Measurements from ENCODE around the gene TMEM150B. TPM values are rescaled to one million over a fixed set of nuclear protein-coding genes. Genes with fewer than 3 reads are reported as not detected.
A peak's percentile ranks its signal among the peaks of the same experiment; 100 is the strongest.

The TMEM150B gene
- under 1 TPM in 1 of 2 donors, not detected in 1; 0.12 TPM for polyA plus RNA-seq

- Histone ChIP-seq H3K36me3 (ENCODE audit: control insufficient read depth in 2 of 2, insufficient read depth in 2 of 2, low read length in 1 of 2) (no peaks in the 10 kb centered on the region), H3K27ac (ENCODE audit: low read depth in 2 of 2, low read length in 1 of 2) (no peak within 1 kb of the TSS), H3K9me3 (ENCODE audit: control insufficient read depth in 2 of 2, insufficient read depth in 1 of 2, low read depth in 1 of 2, low read length in 1 of 2) (no peaks in the 10 kb centered on the region), H3K27me3 (ENCODE audit: control insufficient read depth in 1 of 2, insufficient read depth in 2 of 2, low read length in 2 of 2) (no peaks in the 10 kb centered on the region), H3K4me1 (ENCODE audit: control insufficient read depth in 2 of 2, insufficient read depth in 2 of 2, low read length in 1 of 2) (peaks cover 0 to 1% of the 10 kb centered on the region in 2 donors), H3K4me3 (ENCODE audit: low read depth in 1 of 2, low read length in 2 of 2) (no peak within 1 kb of the TSS)
- WGBS, 2 donors, result 76 to 81% methylated on average over 14 of the region's 14 CpGs
Measured at GRCh38 chr19:55325172-55325571, at the start of gene TMEM150B. TMEM150B (minus strand) TSS chr19:55325341; CDS start chr19:55321036, 4,305 bp downstream.

GRCh38 chr19:55373993-55374757 is 49.0 kb upstream of the TMEM150B start:
- Histone ChIP-seq H3K36me3 (ENCODE audit: control insufficient read depth in 2 of 2, insufficient read depth in 2 of 2, low read length in 1 of 2) (no peaks in the 10 kb centered on the region), H3K4me3 (ENCODE audit: low read depth in 1 of 2, low read length in 2 of 2) (no peak overlapping the region), H3K27me3 (ENCODE audit: control insufficient read depth in 1 of 2, insufficient read depth in 2 of 2, low read length in 2 of 2) (peaks cover 0 to 30% of the 10 kb centered on the region in 2 donors), H3K4me1 (ENCODE audit: control insufficient read depth in 2 of 2, insufficient read depth in 2 of 2, low read length in 1 of 2) (peaks cover 0 to 10% of the 10 kb centered on the region in 2 donors), H3K9me3 (ENCODE audit: control insufficient read depth in 2 of 2, insufficient read depth in 1 of 2, low read depth in 1 of 2, low read length in 1 of 2) (no peaks in the 10 kb centered on the region), H3K27ac (ENCODE audit: low read depth in 2 of 2, low read length in 1 of 2) (no peak overlapping the region)
- WGBS, 2 donors, result 10 to 17% methylated on average over 25 to 31 of the region's 31 CpGs

- Histone ChIP-seq H3K36me3 (ENCODE audit: control insufficient read depth in 2 of 2, insufficient read depth in 2 of 2, low read length in 1 of 2) (no peaks in the 10 kb centered on the region), H3K4me1 (ENCODE audit: control insufficient read depth in 2 of 2, insufficient read depth in 2 of 2, low read length in 1 of 2) (peaks cover 0 to 13% of the 10 kb centered on the region in 2 donors), H3K9me3 (ENCODE audit: control insufficient read depth in 2 of 2, insufficient read depth in 1 of 2, low read depth in 1 of 2, low read length in 1 of 2) (no peaks in the 10 kb centered on the region), H3K27me3 (ENCODE audit: control insufficient read depth in 1 of 2, insufficient read depth in 2 of 2, low read length in 2 of 2) (peaks cover 0 to 36% of the 10 kb centered on the region in 2 donors), H3K4me3 (ENCODE audit: low read depth in 1 of 2, low read length in 2 of 2) (no peak overlapping the region), H3K27ac (ENCODE audit: low read depth in 2 of 2, low read length in 1 of 2) (no peak overlapping the region)
- 44 to 48% methylated on average over 8 to 9 of the region's 9 CpGs for WGBS, 2 donors
Measured at GRCh38 chr19:55373306-55373992, 48.3 kb upstream of the TMEM150B start.

GRCh38 chr19:55372316-55373081 is 47.4 kb upstream of the TMEM150B start:
- no peak overlapping the region for H3K27ac ChIP-seq (ENCODE audit: low read depth in 2 of 2, low read length in 1 of 2)
- H3K4me1 ChIP-seq (ENCODE audit: control insufficient read depth in 2 of 2, insufficient read depth in 2 of 2, low read length in 1 of 2), result peaks cover 0 to 13% of the 10 kb centered on the region in 2 donors
- WGBS, 2 donors, result 37 to 41% methylated on average over 24 of the region's 24 CpGs
- no peaks in the 10 kb centered on the region for H3K36me3 ChIP-seq (ENCODE audit: control insufficient read depth in 2 of 2, insufficient read depth in 2 of 2, low read length in 1 of 2)
- no peak overlapping the region for H3K4me3 ChIP-seq (ENCODE audit: low read depth in 1 of 2, low read length in 2 of 2)
- H3K27me3 ChIP-seq (ENCODE audit: control insufficient read depth in 1 of 2, insufficient read depth in 2 of 2, low read length in 2 of 2), result peaks cover 0 to 36% of the 10 kb centered on the region in 2 donors
- H3K9me3 ChIP-seq (ENCODE audit: control insufficient read depth in 2 of 2, insufficient read depth in 1 of 2, low read depth in 1 of 2, low read length in 1 of 2), result no peaks in the 10 kb centered on the region

GRCh38 chr19:55370305-55370988 is 45.3 kb upstream of the TMEM150B start, which contains the start of gene IL11:
IL11 (minus strand) TSS chr19:55370463; CDS start chr19:55370310, 153 bp downstream.
- 9 to 16% methylated on average over 23 to 32 of the region's 32 CpGs for WGBS, 2 donors
- no peaks in the 10 kb centered on the region for H3K36me3 ChIP-seq (ENCODE audit: control insufficient read depth in 2 of 2, insufficient read depth in 2 of 2, low read length in 1 of 2)
- no peak within 1 kb of the TSS for H3K27ac ChIP-seq (ENCODE audit: low read depth in 2 of 2, low read length in 1 of 2)
- H3K4me1 ChIP-seq (ENCODE audit: control insufficient read depth in 2 of 2, insufficient read depth in 2 of 2, low read length in 1 of 2), result peaks cover 0 to 6% of the 10 kb centered on the region in 2 donors
- H3K27me3 ChIP-seq (ENCODE audit: control insufficient read depth in 1 of 2, insufficient read depth in 2 of 2, low read length in 2 of 2), result peaks cover 0 to 36% of the 10 kb centered on the region in 2 donors
- H3K9me3 ChIP-seq (ENCODE audit: control insufficient read depth in 2 of 2, insufficient read depth in 1 of 2, low read depth in 1 of 2, low read length in 1 of 2), result no peaks in the 10 kb centered on the region
- H3K4me3 ChIP-seq (ENCODE audit: low read depth in 1 of 2, low read length in 2 of 2), result peak within 1 kb of the TSS in 1 of 2 donors; percentile 0

GRCh38 chr19:55369653-55370304 is 44.6 kb upstream of the TMEM150B start:
- no peak overlapping the region for H3K27ac ChIP-seq (ENCODE audit: low read depth in 2 of 2, low read length in 1 of 2)
- H3K4me3 ChIP-seq (ENCODE audit: low read depth in 1 of 2, low read length in 2 of 2), result peak overlapping the region in 1 of 2 donors; percentile 0
- no peaks in the 10 kb centered on the region for H3K36me3 ChIP-seq (ENCODE audit: control insufficient read depth in 2 of 2, insufficient read depth in 2 of 2, low read length in 1 of 2)
- peaks cover 0 to 36% of the 10 kb centered on the region in 2 donors for H3K27me3 ChIP-seq (ENCODE audit: control insufficient read depth in 1 of 2, insufficient read depth in 2 of 2, low read length in 2 of 2)
- H3K9me3 ChIP-seq (ENCODE audit: control insufficient read depth in 2 of 2, insufficient read depth in 1 of 2, low read depth in 1 of 2, low read length in 1 of 2), result no peaks in the 10 kb centered on the region
- H3K4me1 ChIP-seq (ENCODE audit: control insufficient read depth in 2 of 2, insufficient read depth in 2 of 2, low read length in 1 of 2), result peaks cover 0 to 6% of the 10 kb centered on the region in 2 donors
- 1 to 2% methylated on average over 30 to 59 of the region's 59 CpGs for WGBS, 2 donors

GRCh38 chr19:55368701-55369563 is 43.8 kb upstream of the TMEM150B start:
- WGBS, 2 donors, result 8 to 12% methylated on average over 41 to 54 of the region's 54 CpGs
- H3K36me3 ChIP-seq (ENCODE audit: control insufficient read depth in 2 of 2, insufficient read depth in 2 of 2, low read length in 1 of 2), result no peaks in the 10 kb centered on the region
- H3K4me1 ChIP-seq (ENCODE audit: control insufficient read depth in 2 of 2, insufficient read depth in 2 of 2, low read length in 1 of 2), result peaks cover 0 to 6% of the 10 kb centered on the region in 2 donors
- H3K9me3 ChIP-seq (ENCODE audit: control insufficient read depth in 2 of 2, insufficient read depth in 1 of 2, low read depth in 1 of 2, low read length in 1 of 2), result no peaks in the 10 kb centered on the region
- no peak overlapping the region for H3K27ac ChIP-seq (ENCODE audit: low read depth in 2 of 2, low read length in 1 of 2)
- peak overlapping the region in 1 of 2 donors; percentile 0 for H3K4me3 ChIP-seq (ENCODE audit: low read depth in 1 of 2, low read length in 2 of 2)
- H3K27me3 ChIP-seq (ENCODE audit: control insufficient read depth in 1 of 2, insufficient read depth in 2 of 2, low read length in 2 of 2), result peaks cover 0 to 32% of the 10 kb centered on the region in 2 donors

GRCh38 chr19:55368106-55368505 is 43.0 kb upstream of the TMEM150B start:
- H3K4me3 ChIP-seq (ENCODE audit: low read depth in 1 of 2, low read length in 2 of 2), result no peak overlapping the region
- H3K27ac ChIP-seq (ENCODE audit: low read depth in 2 of 2, low read length in 1 of 2), result no peak overlapping the region
- H3K36me3 ChIP-seq (ENCODE audit: control insufficient read depth in 2 of 2, insufficient read depth in 2 of 2, low read length in 1 of 2), result no peaks in the 10 kb centered on the region
- no peaks in the 10 kb centered on the region for H3K9me3 ChIP-seq (ENCODE audit: control insufficient read depth in 2 of 2, insufficient read depth in 1 of 2, low read depth in 1 of 2, low read length in 1 of 2)
- peaks cover 0 to 6% of the 10 kb centered on the region in 2 donors for H3K4me1 ChIP-seq (ENCODE audit: control insufficient read depth in 2 of 2, insufficient read depth in 2 of 2, low read length in 1 of 2)
- WGBS, 2 donors, result 80 to 87% methylated on average over 14 to 16 of the region's 16 CpGs
- peaks cover 0 to 32% of the 10 kb centered on the region in 2 donors for H3K27me3 ChIP-seq (ENCODE audit: control insufficient read depth in 1 of 2, insufficient read depth in 2 of 2, low read length in 2 of 2)
